Right atrium auricular region (tissue), 2 donors: Measurements from ENCODE around the gene CX3CR1. TPM values are rescaled to one million over a fixed set of nuclear protein-coding genes. Genes with fewer than 3 reads are reported as not detected.

ENCODE experiments used
- DNase-seq: peaks from one replicate; pipeline ENCODE4 v3.0.0-alpha.2; 2019; ENCODE audit warnings: low spot score
- H3K27ac ChIP-seq, 2 donors: fragments of 200-600 bp; sonication (generic); 1 replicate in 1 of 2; 2 replicates in 1 of 2; pipeline ENCODE4 v1.5.1; 2016 to 2019
- H3K27me3 ChIP-seq, 2 donors: fragments of 200-600 bp; sonication (generic); one replicate each; pipeline versions ENCODE4 v1.5.1 to v1.6.0; 2017 to 2019
- H3K36me3 ChIP-seq: fragments of 200-600 bp; sonication (generic); one replicate; pipeline ENCODE4 v1.5.1; 2016
- H3K4me1 ChIP-seq, 2 donors: fragments of 200-600 bp; sonication (generic); one replicate each; pipeline versions ENCODE4 v1.5.1 to v1.6.0; 2017 to 2019
- H3K4me3 ChIP-seq, 2 donors: fragments of 200-600 bp; sonication (generic); 1 replicate in 1 of 2; 2 replicates in 1 of 2; pipeline ENCODE4 v1.5.1; 2017 to 2019; ENCODE audit warnings: mild to moderate bottlenecking in 1 of 2, moderate library complexity in 1 of 2
- H3K9me3 ChIP-seq, 2 donors: fragments of 200-600 bp; sonication (generic); one replicate each; pipeline ENCODE4 v1.5.1; 2019
- CTCF ChIP-seq, 2 donors: fragments of 200-600 bp; sonication (generic); IDR thresholded peaks; one replicate each; pipeline ENCODE4 v1.5.1; 2019; ENCODE audit warnings: antibody characterized with exemption in 2 of 2
- total RNA-seq, 2 donors: library from RNA; depleted of rRNA; stranded (reverse); fragments of >200 nt; gene quantifications; one replicate each; pipeline ENCODE4 v1.1.0, GENCODE V29; 2016

The CX3CR1 gene
- total RNA-seq, 2 donors from 2014 or later = 0.26 to 0.59 TPM

GRCh38 chr3:39315420-39315819, 35.6 kb upstream of the CX3CR1 start:
- TF ChIP-seq CTCF (IDR thresholded peaks at IDR 0.05) = no peak
- Histone ChIP-seq H3K27ac (no peak overlapping the region), H3K9me3 (peaks cover 0 to 7% of the 10 kb centered on the region in 2 donors), H3K4me3 (no peak overlapping the region), H3K27me3 (no peaks in the 10 kb centered on the region), H3K36me3 (no peaks in the 10 kb centered on the region), H3K4me1 (no peaks in the 10 kb centered on the region)
- no peak for DNase-seq

- DNase-seq = no peak
Measured at GRCh38 chr3:39313289-39313688, 33.5 kb upstream of the CX3CR1 start.

GRCh38 chr3:39302178-39302577, 22.3 kb upstream of the CX3CR1 start:
- no peaks in the 10 kb centered on the region for H3K36me3 ChIP-seq
- no peak overlapping the region for H3K27ac ChIP-seq
- H3K4me1 ChIP-seq = no peaks in the 10 kb centered on the region
- no peak for TF ChIP-seq CTCF (IDR thresholded peaks at IDR 0.05)
- peaks cover 0 to 44% of the 10 kb centered on the region in 2 donors for H3K9me3 ChIP-seq
- no peak for DNase-seq
- no peak overlapping the region for H3K4me3 ChIP-seq
- no peaks in the 10 kb centered on the region for H3K27me3 ChIP-seq

More at GRCh38 chr3:39313289-39313688, 33.5 kb upstream of the CX3CR1 start:
- Histone ChIP-seq H3K36me3 (no peaks in the 10 kb centered on the region), H3K4me1 (no peaks in the 10 kb centered on the region), H3K9me3 (peaks cover 0 to 7% of the 10 kb centered on the region in 2 donors), H3K27me3 (no peaks in the 10 kb centered on the region), H3K27ac (no peak overlapping the region), H3K4me3 (no peak overlapping the region)
- TF ChIP-seq CTCF (IDR thresholded peaks at IDR 0.05) = no peak

GRCh38 chr3:39299279-39299678, 19.4 kb upstream of the CX3CR1 start:
- Histone ChIP-seq H3K27me3 (no peaks in the 10 kb centered on the region), H3K4me3 (no peak overlapping the region), H3K4me1 (no peaks in the 10 kb centered on the region), H3K27ac (no peak overlapping the region), H3K36me3 (no peaks in the 10 kb centered on the region), H3K9me3 (peaks cover 0 to 44% of the 10 kb centered on the region in 2 donors)
- TF ChIP-seq CTCF (IDR thresholded peaks at IDR 0.05) = no peak
- DNase-seq = no peak

GRCh38 chr3:39296197-39297077, 16.6 kb upstream of the CX3CR1 start:
- H3K4me1 ChIP-seq = no peaks in the 10 kb centered on the region
- H3K27ac ChIP-seq = no peak overlapping the region
- H3K9me3 ChIP-seq = peaks cover 0 to 22% of the 10 kb centered on the region in 2 donors
- no peak for DNase-seq
- no peaks in the 10 kb centered on the region for H3K27me3 ChIP-seq
- no peak for TF ChIP-seq CTCF (IDR thresholded peaks at IDR 0.05)
- no peaks in the 10 kb centered on the region for H3K36me3 ChIP-seq
- H3K4me3 ChIP-seq = no peak overlapping the region
